Measurements from ENCODE around the gene C11orf24.

Gene C11orf24

DNA sequence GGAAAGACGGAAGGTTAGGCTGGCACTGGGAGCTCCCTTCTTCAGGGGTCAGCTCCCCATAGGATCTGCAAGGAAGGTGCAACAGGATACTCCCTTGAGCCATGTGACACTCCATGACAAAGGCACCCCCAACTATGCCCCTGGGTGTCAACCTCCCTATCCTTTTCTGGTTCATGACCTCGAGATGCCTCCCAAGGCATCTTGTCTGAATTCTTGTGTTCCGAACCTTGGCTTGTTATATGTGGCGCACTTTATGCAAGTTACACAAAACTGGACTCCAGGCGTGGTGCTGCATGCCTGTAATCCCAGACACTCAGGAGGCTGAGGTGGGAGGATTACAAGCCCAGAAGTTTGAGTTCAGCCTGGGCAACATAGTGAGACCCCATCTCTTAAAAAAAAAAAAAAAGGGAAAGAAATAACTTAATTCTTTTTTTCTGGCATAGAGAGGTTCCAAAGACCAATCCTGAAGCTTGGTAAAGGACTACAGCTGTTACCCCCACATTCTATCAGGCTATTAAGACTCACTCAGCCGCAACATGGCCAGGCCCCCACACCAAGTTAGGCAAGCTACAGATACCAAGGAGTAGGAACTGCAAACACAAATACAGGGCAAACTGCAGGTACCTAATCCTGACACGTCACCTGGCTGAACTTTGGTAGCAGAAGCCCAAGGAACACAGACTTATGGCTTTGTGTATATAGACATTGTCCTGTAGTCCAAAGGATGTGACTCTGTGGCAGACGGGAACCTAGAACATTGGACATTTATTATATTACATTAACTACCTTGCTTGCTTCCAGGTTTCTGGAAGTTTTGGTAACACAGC lies 1.4 kb downstream of the C11orf24 start:
- no peak for DNase-seq (ENCODE audit: low read depth, low spot score)

DNA sequence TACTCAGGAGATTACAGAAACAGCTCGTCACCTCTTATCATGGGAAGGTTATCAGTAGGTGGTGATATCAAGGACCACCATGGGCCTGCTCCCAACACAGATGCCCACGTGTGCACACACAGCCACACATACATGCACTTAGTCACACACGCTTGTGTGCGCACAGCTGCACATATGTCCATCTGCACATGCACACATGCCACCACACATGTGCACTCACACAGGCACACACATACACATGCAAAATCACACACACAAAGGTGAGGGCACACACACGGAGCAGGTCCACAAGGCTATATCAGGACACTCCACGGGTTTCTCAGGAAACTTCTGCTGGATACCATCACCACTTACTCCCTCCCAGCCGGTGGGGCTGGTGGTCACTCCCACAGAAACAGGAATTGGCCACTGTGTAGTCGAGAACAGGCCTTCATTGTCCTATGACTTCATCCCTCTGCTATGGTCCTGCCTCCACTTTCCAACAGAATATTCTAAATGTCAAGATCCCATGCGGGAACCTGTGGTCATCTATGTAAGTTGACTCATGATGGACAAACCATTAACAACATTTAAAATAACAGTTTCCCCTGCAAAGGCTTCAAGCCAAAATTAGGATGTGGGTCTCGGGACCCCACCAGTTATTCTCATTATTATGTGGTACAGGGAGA lies 2.2 kb downstream of the C11orf24 start:
- no peak for DNase-seq (ENCODE audit: low read depth, low spot score)

DNA sequence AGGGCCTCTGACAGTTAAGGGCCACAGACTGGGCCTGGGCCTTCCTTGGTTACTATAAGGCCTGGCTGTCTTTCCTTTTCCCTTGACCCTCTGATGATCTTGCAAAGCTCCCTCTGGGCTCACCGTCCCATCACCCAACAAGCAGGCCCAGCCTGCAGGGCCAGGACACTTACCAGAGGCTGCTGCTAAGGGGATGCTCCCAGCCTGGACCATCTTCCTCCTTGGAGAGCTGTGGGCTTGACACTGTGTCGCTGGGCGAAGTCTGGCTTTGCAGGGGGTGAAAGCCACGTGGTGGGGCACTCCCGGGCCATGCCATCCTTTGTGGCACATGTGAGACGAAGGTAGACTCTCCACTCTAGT lies 3.9 kb downstream of the C11orf24 start:
- DNase-seq (ENCODE audit: low read depth, low spot score) = no peak

DNA sequence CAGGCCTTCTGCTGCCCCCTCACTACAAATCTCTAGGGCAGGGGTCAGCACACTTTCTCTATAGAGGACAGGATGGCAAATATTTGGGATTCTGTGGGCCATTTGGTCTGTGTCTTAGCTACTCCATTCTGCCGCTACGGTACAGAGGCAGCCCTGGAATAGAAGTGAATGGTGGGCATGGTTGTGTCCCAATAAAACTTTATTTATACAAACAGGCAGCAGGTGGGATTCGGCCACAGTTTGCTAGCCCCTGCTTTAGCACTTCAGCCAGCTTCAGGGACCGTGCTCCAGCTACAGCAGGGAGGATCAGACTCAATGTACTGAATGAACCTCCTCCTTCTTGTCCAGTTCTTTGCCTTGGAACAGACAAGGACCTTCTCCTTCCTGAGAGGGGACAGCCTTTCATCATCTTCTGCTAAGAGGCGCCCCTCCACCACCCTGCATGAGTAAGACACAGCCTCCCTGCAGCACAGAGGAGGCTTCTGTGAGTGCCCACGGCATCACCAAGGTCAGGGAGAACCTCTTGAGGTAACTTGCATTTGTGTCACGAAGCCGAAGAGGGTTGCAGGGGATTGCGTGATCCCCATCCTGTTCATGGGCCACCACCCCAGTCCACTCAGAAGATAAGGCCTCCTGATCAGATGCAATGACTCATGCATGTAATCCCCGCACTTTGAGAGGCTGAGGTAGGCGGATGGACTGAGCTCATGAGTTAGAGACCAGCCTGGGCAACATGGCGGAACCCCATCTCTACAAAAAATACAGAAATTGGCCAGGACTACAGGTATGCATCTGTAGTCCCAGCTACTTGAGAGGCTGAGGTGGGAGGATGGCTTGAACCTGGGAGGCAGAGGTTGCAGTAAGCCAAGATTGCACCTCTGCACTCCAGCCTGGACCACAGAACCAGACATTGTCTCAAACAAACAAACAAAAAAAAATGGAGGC lies 4.6 kb downstream of the C11orf24 start:
- no peak for DNase-seq (ENCODE audit: low read depth, low spot score)

DNA sequence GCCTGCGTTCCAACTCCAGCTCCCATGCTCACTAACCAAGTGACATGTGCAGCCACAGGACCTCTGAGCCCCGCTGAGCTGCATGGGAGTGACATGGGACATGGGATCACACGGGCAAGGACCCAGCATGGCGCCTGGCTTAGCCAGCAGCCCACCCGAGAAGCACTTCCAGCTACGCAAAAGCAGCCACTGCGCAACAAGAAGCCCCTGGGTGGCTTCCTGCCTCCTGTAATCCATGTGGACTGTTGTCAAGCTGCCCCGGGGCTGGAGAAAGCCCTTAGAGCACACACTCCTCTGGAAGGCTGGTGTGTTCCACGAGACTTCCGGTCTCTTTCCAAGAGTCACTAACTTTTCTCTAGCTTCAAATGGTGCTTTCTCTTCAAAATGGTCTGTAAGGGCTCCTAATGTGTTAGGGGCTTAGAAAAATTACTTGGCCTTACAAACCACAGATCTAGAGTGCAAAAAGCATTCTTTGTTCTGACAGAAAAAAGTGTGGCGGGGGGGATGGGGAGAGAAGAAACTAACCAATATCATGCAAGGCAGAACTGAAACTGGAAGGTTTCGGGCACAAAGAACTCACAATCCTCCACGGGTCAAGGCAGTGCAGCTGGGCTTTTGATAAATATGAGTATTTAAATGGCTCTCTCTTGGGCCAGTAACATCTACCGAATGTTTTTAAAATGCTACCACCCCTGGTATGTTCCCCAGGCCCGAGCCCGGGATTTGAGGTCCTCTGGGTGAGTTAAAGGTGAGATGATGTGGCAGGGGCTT lies 5.5 kb downstream of the C11orf24 start:
- DNase-seq (ENCODE audit: low read depth, low spot score) = no peak

DNA sequence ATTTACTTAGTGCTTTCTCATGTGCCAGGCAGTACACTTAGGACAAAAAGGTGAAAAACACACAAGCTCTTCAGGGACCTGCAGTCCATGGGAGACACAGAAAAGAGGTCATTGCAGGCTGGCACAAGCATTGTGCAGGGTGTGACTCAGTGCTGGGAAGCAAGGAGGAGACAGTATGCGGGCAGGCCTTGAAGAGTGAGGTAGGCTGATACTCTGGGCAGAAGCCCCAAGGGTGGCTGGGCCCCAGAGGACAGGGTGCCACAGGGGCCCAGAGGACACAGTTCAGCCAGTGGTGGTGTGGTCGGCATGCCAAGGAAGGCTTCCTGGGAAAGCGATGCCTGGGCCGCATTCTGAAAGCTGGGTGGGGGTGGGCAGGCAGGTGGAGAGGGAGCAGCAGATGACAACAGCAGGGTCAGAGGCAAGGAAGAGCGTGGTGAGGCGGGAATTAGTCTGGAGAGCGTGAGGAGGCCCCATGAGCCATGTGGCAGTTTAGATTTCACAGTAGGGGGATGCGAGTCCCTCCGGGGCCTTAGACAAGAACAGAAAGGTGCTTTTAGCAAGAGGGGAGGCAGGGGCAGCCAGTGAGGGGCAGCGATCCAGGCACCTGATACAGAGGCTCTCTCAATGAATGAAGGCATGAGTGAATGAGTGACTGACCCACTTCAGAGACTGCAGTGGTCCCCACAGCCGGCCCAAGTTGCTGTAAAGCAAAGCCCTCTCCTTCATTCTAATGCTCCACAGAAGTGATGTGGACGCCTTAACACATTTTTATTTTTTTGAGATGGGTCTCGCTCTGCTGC lies 6.8 kb downstream of the C11orf24 start:
- DNase-seq (ENCODE audit: low read depth, low spot score) = no peak

DNA sequence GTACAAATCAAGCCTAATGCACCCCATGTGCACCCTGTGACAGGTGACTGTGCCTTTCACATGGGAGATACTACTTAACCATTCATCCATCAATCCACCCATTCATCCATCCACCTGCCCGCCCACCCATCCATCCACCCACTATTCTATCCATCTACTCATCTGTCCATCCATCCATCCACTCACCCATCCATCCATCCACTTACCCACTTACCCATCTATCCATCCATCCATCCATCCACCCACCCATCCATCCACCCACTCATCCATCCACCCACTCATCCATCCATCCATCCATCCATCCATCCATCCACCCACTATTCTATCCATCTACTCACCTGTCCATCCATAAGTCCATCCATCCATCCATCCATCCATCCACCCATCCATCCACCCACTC lies 7.5 kb downstream of the C11orf24 start:
- no peak for DNase-seq (ENCODE audit: low read depth, low spot score)

DNA sequence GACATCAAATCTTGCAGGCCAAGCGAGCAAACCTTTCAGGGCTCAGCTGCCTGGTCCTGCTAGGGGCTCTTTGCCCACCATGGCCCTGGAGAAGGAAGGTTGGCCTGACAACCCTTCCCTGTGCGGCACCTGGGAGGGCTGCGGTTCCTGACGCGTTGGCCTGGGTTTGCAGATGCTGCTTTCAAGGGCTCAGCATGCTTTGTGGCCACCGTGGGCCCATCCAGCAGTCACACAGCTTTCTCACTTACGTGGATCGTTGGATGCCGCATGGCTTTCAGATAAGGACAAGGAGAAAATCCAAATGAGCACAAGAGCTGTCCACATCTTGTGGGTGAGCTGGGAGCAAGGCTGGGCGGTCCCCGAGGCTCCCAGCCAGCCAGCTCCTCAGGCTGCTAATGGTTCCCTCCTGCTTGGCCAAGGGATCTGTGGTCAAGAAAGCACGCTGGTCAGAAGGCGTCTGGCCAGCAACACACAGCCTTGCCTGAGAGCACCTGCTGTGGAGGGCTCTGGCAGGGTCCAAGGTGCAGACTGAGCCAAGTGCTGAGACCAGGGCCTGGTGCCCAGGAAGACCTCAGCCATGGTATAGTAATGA lies 8.2 kb downstream of the C11orf24 start:
- DNase-seq (ENCODE audit: low read depth, low spot score) = no peak

DNA sequence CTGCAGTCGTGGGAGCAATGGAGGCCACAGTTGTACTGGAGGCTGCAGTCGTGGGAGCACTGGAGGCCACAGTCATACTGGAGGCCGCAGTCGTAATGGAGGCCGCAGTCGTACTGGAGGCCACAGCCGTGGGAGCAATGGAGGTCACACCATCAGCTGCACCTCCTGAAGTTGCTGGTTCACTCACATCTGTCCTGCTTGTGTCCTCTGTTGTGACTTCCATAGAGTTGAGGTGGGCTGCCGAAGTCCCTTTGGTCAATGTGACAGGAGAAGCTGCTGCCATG lies 9.3 kb downstream of the C11orf24 start:
- DNase-seq (ENCODE audit: low read depth, low spot score) = no peak

DNA sequence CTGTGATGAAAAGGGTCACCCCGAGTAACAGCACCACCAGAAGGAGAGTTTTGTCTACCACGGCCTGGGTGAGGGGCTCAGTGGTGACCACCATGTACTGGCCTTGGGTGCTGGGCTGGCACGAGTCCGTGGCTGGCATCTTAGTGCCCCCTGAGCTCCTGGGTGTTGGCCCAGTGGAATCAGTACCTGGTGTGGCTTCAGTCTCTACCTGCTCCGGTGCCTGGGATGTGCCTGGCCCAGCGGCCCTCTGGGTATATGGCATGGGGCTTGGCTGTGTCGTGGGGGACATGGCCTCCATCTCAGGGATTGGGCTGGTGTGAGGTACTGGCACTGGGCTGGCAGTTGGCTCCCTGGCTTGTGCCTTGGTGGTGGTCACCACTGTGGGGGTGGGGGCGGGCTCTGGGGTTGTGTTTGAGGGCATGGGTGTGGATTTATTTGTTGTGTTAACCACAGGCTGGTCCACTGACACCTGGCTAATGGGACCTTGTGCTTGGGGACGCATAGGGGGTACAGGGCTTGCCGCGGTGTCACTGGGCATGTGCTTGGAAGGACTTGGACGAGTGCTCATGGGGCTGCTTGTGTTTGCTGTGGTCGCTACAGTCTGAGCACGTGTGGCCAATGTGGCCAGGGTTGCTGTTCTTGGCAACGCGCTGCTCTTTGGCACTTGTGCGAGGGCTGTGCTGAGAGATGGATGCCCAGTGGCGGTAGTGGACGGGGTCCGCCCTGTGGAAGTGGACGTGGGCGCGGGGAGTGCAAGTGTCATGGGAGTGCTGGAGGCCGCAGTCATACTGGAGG lies 9.8 kb downstream of the C11orf24 start:
- no peak for DNase-seq (ENCODE audit: low read depth, low spot score)

DNA sequence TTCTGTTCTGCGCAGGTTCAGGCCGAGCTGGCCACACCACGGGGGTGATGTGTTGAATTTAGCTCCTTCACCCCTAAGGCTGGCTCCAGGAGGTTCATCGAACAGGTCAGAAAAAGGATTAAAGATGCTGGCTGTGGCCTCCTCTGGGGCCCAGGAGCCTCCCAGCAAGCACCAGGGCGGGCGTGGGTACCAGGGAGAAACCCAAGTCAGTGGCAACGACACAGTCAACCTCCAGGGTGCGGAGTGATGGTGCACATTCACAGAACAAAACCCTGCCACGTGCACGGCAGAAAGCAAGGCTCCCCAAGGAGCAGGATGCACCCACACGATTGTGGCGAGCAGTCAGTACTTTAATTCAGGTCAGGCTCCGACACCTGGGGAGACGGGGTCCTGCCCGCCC lies 10.8 kb downstream of the C11orf24 start:
- DNase-seq (ENCODE audit: low read depth, low spot score) = no peak

DNA sequence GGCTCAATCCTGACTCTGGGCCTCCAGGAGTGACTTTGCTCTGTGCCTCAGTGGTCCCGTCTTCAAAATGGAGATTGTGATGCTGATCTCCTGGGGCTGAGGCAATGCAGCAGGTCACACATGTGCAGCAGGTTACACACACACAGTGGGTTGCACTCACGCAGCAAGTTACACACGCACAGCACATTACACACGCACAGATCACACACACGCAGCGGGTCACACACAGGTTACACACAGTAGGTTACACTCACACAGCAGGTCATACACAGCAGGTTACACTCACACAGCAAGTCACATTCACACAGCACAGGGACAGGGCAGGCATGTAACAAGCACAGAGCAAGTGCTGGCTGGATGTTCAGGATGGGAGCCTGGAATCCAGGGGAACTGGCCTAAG lies 11.3 kb downstream of the C11orf24 start:
- no peak for DNase-seq (ENCODE audit: low read depth, low spot score)

DNA sequence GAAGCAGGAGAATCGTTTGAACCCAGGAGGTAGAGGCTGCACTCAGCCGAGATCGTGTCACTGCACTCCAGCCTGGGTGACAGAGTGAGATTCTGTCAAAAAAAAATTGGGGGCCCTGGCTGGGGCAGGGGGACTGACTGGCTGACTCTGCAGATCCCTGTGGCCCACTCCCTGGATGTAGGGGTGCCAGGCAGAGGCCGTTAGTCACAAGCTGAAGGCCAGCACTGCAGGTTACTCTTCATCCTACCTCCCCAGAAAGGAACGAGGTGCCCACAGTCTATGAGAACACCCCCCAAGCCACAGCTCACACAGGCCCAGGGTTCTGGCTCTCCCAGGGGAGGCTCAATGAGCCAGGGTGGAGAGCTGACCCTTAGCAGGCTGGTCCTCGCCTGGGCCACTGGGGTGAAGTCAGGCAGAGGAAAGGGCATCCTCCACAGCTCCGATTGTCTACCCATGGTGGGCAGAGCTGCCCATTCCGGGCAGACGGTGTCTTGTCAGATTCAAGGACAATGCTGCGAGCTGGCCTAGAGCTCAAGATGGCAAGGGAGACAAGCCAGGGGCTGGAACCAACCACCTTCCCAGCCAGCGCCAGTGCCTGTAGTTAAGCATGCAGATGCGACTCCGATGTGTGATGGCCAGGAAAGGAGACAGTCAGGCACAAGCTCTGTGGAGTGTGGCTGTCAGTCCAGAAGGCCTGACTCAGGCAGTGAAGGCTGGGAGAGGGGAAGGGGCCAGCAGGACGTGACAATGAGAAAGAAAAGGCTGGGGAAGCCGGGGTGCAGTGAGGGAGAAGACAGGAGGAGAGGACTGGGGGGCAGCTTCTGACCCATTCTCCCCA lies 12.4 kb downstream of the C11orf24 start:
- DNase-seq (ENCODE audit: low read depth, low spot score) = no peak

DNA sequence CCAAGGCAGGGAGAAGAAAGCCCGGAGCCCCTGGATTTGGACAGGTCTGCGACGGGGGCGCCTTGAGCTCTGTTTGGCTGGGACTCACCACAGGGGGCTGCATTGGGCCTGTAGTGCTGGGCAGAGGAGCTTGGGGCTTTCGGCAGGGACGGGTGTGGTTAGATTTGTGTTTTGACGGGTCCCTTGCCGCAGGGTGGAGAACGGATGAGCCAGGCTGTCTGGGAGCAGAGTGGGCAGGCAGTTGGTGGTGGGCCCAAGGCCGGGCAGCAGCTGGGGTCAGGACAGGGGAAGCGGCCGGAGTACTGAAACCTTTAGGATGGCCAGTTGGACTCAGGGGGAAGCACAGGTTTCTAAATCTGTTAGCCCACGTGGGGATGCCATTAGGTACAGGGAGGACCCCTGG lies 13.4 kb downstream of the C11orf24 start:
- DNase-seq (ENCODE audit: low read depth, low spot score) = no peak

DNA sequence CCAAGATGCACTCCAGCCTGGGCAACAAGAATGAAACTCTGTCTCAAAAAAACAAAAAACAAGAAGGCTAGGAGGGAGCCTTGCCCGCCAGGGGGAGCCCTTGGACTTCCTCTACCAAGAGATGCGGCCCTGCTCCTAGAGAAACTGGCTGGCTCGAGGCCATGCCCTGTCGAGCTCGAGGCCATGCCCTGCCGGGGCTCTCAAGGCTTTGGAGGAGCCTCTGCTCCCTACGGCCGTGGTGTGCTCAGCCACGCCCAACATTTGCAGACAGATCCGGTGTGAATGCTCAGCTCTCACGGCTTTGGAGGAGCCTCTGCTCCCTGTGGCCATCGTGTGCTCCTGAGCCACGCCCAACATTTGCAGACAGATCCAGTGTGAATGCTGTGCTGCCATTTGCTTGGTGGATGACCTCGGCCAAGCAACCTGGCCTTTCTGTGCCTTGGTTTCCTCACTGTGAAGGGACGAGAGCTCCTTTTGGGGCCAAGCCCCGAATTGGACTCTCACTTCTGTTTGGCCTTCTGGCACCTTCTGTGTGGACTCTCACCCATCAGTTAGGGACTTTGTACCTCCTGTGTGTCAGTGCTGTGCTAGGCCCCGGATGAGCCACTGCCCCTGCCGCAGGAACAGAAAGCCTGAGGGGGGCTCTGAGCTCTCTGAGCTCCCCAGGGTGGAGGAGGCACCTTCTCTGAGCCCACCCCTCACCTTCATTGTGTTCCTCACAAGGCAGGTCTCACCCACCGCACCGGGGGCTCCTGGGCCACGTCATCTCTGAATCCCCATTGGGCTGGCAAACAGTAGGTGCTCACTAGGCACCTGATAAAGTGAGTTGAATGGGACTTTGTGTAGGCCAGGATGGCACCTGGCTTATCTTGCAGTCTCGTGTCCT lies 14.1 kb downstream of the C11orf24 start:
- peak; percentile 81 for DNase-seq (ENCODE audit: low read depth, low spot score)

DNA sequence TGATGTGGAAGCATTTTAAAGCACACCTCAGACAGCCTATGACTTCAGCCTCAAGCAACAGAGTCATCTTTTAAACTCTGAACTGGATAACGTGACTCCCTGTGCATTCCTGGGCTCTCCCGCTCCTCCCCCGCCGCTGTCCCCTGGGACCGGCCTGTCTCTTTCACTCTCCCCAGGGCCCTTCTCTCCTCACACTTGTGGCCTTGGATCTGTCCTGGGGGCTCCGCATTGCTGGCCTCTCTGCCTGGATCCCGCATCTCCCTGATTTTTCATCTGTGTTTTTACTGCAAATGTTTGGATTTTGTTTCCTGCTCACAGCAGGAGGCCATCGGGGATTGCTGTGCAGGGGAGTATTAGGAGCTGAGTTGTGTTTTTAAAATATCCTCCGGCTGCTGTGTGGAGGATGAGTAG lies 15.4 kb downstream of the C11orf24 start:
- peak; percentile 57 for DNase-seq (ENCODE audit: low read depth, low spot score)

DNA sequence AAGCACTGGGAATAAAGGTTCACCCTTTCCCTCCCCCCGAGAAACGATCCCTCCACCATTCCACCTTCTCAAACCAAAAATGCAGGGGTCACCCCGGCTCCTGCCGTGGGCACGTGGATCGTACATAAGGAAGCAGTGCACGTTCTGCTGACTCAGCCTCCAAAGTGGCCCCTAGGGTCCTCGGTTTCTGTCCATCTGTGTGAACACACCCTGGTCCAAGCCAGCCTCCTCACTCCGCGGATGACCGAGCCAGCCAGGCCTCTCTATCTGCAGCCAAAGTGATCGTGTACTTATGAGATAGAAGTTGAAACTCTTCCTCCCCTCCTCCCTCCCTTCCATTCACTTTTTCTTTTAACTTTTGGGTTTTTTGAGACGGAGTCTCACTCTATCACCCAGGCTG lies 16.2 kb downstream of the C11orf24 start:
- no peak for DNase-seq (ENCODE audit: low read depth, low spot score)

DNA sequence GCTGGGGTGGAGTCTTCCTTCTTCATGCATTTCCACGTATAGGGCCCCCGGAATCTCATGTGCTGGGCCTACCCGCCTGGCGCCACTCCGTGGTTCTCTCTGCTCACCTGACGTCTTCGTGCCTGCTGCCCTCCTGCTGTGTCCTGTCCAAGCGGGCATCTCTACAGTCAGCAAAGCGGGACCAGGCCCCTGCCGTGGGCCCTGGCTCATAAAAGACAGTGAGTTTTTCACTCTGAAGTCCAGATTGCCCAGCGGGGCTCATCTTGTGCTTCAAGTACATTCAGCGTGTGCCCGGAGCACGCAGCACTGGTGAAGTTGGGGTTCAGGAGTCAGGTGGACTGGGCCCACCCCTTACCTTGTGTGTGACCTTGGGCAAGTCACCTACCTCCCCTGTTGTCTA lies 17.4 kb downstream of the C11orf24 start:
- DNase-seq (ENCODE audit: low read depth, low spot score) = no peak
